ENCODE data around the gene MAP7D3.
"Not testable (repeated sequence)": the region's sequence is repeated elsewhere in the genome, so short reads cannot be mapped to it uniquely, and the experiment has no call there.

Gene MAP7D3

GRCh38 chrX:136251041-136251991, at the start of gene MAP7D3:
Gene MAP7D3, minus strand, starts transcription at chrX:136251400. Its CDS starts 42 bp downstream, at chrX:136251358.
- Mint-ChIP-seq H3K36me3 (ENCODE audit: low read depth) (no peaks in the 10 kb centered on the region), H3K4me1 (peaks cover 11% of the 10 kb centered on the region), H3K4me3 (peak within 1 kb of the TSS; percentile 86), H3K27ac (no peak within 1 kb of the TSS), H3K27me3 (ENCODE audit: low read depth, poor library complexity) (peaks cover 6% of the 10 kb centered on the region), H3K9me3 (peaks cover 20% of the 10 kb centered on the region)
- DNase-seq = peak; percentile 70
- TF ChIP-seq CTCF (IDR thresholded peaks at IDR 0.05) = no peak

GRCh38 chrX:136300721-136301120, 49.5 kb upstream of the MAP7D3 start, which contains the start of gene ADGRG4:
Gene ADGRG4, plus strand, starts transcription at chrX:136300963. Its CDS starts 7,815 bp downstream, at chrX:136308778.
- H3K27me3 Mint-ChIP-seq (ENCODE audit: low read depth, poor library complexity); DNase-seq; H3K4me1 Mint-ChIP-seq; H3K36me3 Mint-ChIP-seq (ENCODE audit: low read depth); H3K4me3 Mint-ChIP-seq; H3K27ac Mint-ChIP-seq: not testable (repeated sequence)
- peaks cover 54% of the 10 kb centered on the region for H3K9me3 Mint-ChIP-seq

- Mint-ChIP-seq H3K27me3 (ENCODE audit: low read depth, poor library complexity) (peaks cover 3% of the 10 kb centered on the region), H3K4me1 (no peaks in the 10 kb centered on the region), H3K9me3 (peaks cover 43% of the 10 kb centered on the region), H3K36me3 (ENCODE audit: low read depth) (no peaks in the 10 kb centered on the region), H3K4me3 (no peak overlapping the region), H3K27ac (no peak overlapping the region)
- no peak for TF ChIP-seq CTCF (IDR thresholded peaks at IDR 0.05)
- no peak for DNase-seq
Observed at GRCh38 chrX:136295380-136295779, 44.2 kb upstream of the MAP7D3 start.

GRCh38 chrX:136292656-136293055, 41.5 kb upstream of the MAP7D3 start:
- H3K9me3 Mint-ChIP-seq = peaks cover 40% of the 10 kb centered on the region
- H3K4me1 Mint-ChIP-seq = no peaks in the 10 kb centered on the region
- no peaks in the 10 kb centered on the region for H3K36me3 Mint-ChIP-seq (ENCODE audit: low read depth)
- H3K27me3 Mint-ChIP-seq (ENCODE audit: low read depth, poor library complexity) = peaks cover 3% of the 10 kb centered on the region
- DNase-seq = no peak
- no peak overlapping the region for H3K27ac Mint-ChIP-seq
- no peak for TF ChIP-seq CTCF (IDR thresholded peaks at IDR 0.05)
- no peak overlapping the region for H3K4me3 Mint-ChIP-seq

GRCh38 chrX:136291824-136292223, 40.6 kb upstream of the MAP7D3 start:
- H3K27ac Mint-ChIP-seq = no peak overlapping the region
- no peaks in the 10 kb centered on the region for H3K4me1 Mint-ChIP-seq
- H3K4me3 Mint-ChIP-seq = no peak overlapping the region
- peaks cover 3% of the 10 kb centered on the region for H3K27me3 Mint-ChIP-seq (ENCODE audit: low read depth, poor library complexity)
- H3K36me3 Mint-ChIP-seq (ENCODE audit: low read depth) = no peaks in the 10 kb centered on the region
- DNase-seq = no peak
- TF ChIP-seq CTCF (IDR thresholded peaks at IDR 0.05) = no peak
- peaks cover 44% of the 10 kb centered on the region for H3K9me3 Mint-ChIP-seq

GRCh38 chrX:136286375-136286774, 35.2 kb upstream of the MAP7D3 start:
- not testable (repeated sequence) for H3K36me3 Mint-ChIP-seq (ENCODE audit: low read depth); H3K4me3 Mint-ChIP-seq; H3K27ac Mint-ChIP-seq; DNase-seq; H3K27me3 Mint-ChIP-seq (ENCODE audit: low read depth, poor library complexity); H3K4me1 Mint-ChIP-seq
- H3K9me3 Mint-ChIP-seq = peaks cover 47% of the 10 kb centered on the region

- H3K9me3 Mint-ChIP-seq = peaks cover 25% of the 10 kb centered on the region
- peaks cover 8% of the 10 kb centered on the region for H3K27me3 Mint-ChIP-seq (ENCODE audit: low read depth, poor library complexity)
Observed at GRCh38 chrX:136275553-136275952, 24.4 kb upstream of the MAP7D3 start.

More at GRCh38 chrX:136275553-136275952, 24.4 kb upstream of the MAP7D3 start:
- Mint-ChIP-seq H3K27ac (no peak overlapping the region), H3K36me3 (ENCODE audit: low read depth) (no peaks in the 10 kb centered on the region), H3K4me3 (no peak overlapping the region), H3K4me1 (no peaks in the 10 kb centered on the region)
- TF ChIP-seq CTCF (IDR thresholded peaks at IDR 0.05) = no peak
- DNase-seq = no peak

All from nephron progenitor cell (in vitro differentiated cells).